ENCODE data around the gene SLCO2A1. TPM values are rescaled to one million over a fixed set of nuclear protein-coding genes. Genes with fewer than 3 reads are reported as not detected.

SLCO2A1 gene
- total and polyA plus RNA-seq, 2 of the 4 experiments (the other 2 are of a cell fraction), result under 0.01 to 1.5 TPM

GRCh38 chr3:133987136-133987535 lies 42.6 kb downstream of the SLCO2A1 start:
- TF ChIP-seq RAD21 (IDR thresholded peaks at IDR 0.05; ENCODE audit: low read length) (no peak), MAFK (IDR thresholded peaks at IDR 0.05; ENCODE audit: low read depth, low read length) (no peak), SMC3 (IDR thresholded peaks at IDR 0.05; ENCODE audit: low read depth, low read length) (no peak), ELK1 (IDR thresholded peaks at IDR 0.05; ENCODE audit: borderline replicate concordance, low read depth, low read length) (no peak), RFX5 (IDR thresholded peaks at IDR 0.05; ENCODE audit: low read depth, low read length) (no peak), MAZ (IDR thresholded peaks at IDR 0.05; ENCODE audit: borderline replicate concordance, low read depth, low read length) (no peak), BHLHE40 (IDR thresholded peaks at IDR 0.05; ENCODE audit: low read depth, low read length) (no peak), CEBPB (IDR thresholded peaks at IDR 0.05; ENCODE audit: low read depth, low read length) (no peak), CHD1 (IDR thresholded peaks at IDR 0.05; ENCODE audit: low read depth, low read length) (no peak), RCOR1 (IDR thresholded peaks at IDR 0.05; ENCODE audit: insufficient replicate concordance, low read length) (no peak)
- intact Hi-C loops (cut with micrococcal nuclease) (no loop called here), dilution Hi-C loops (cut with HindIII; ENCODE audit: low sequenced_read_pairs, unreplicated experiment) (no loop called here), in situ Hi-C loops (cut with MboI; ENCODE audit: low sequenced_read_pairs) (no loop called here)
- H4K20me1 ChIP-seq (ENCODE audit: insufficient read depth, low read length), result no peaks in the 10 kb centered on the region
- H3K56ac ChIP-seq (ENCODE audit: extremely low read depth, insufficient read depth, low read length), result no peak overlapping the region
- H3K23ac ChIP-seq (ENCODE audit: low read depth, low read length), result no peak overlapping the region
- no peak overlapping the region for H3K14ac ChIP-seq (replicated peaks; ENCODE audit: low read depth, low read length)
- no peak overlapping the region for H3K27ac ChIP-seq (ENCODE audit: insufficient read depth, low read length)
- CTCF ChIA-PET, result no interaction called here
- no peak overlapping the region for H2BK20ac ChIP-seq (ENCODE audit: low read depth, low read length)
- no peak overlapping the region for H3K18ac ChIP-seq (ENCODE audit: low read depth, low read length)
- no TSS peak for BruUV-seq (replicated peaks)
- H3K79me1 ChIP-seq (ENCODE audit: low read depth in 1 of 2, low read length in 2 of 2), result no peaks in the 10 kb centered on the region
- WGBS, 2 experiments (ENCODE audit: extremely low coverage in 2 of 2, insufficient read length in 1 of 2), result 58% methylated on average over 3 of the region's 8 CpGs; no CpG with 5 or more reads in 1 of the 2 experiments
- H4K5ac ChIP-seq (ENCODE audit: low read depth, low read length), result no peak overlapping the region
- no peak overlapping the region for H2AK9ac ChIP-seq (replicated peaks; ENCODE audit: low read depth, low read length, poor library complexity)
- no peaks in the 10 kb centered on the region for H3K36me3 ChIP-seq (ENCODE audit: control insufficient read depth, insufficient read depth, low read length)
- H3K4me3 ChIP-seq (ENCODE audit: insufficient read depth, low read depth, low read length), result no peak overlapping the region
- H4K8ac ChIP-seq (ENCODE audit: low read depth in 2 of 2, low read length in 2 of 2), result no peak overlapping the region
- POLR2A ChIA-PET (ENCODE audit: unreplicated experiment), result no interaction called here
- no peak overlapping the region for H4K91ac ChIP-seq (ENCODE audit: insufficient read depth, low read depth, low read length)
- H2AK5ac ChIP-seq (ENCODE audit: low read depth, low read length), result no peak overlapping the region
- H3K4ac ChIP-seq (ENCODE audit: low read depth, low read length), result no peak overlapping the region
- H3K9me3 ChIP-seq (ENCODE audit: control insufficient read depth, insufficient read depth, low read length), result no peaks in the 10 kb centered on the region
- no peak overlapping the region for H3K9ac ChIP-seq (ENCODE audit: low read depth, low read length)
- 0 out of 2 replicates have a peak, but pooled peaks cover 2% of the 10 kb centered on the region for H3K4me1 ChIP-seq (ENCODE audit: control insufficient read depth, insufficient read depth, low read length)
- H3K4me2 ChIP-seq (ENCODE audit: low read depth, low read length), result no peak overlapping the region
- H2BK5ac ChIP-seq (ENCODE audit: low read depth, low read length, poor library complexity, severe bottlenecking), result no peak overlapping the region
- no peak for DNase-seq
- H3K9me1 ChIP-seq (ENCODE audit: insufficient read depth, low read length), result no peaks in the 10 kb centered on the region; the same call in 1 of the 2 replicates
- no peak for ATAC-seq (ENCODE audit: low read depth)
- no peak overlapping the region for H2BK15ac ChIP-seq (ENCODE audit: low read depth, low read length)
- no peak overlapping the region for H2AFZ ChIP-seq (replicated peaks; ENCODE audit: low read length, poor library complexity)
- H2BK120ac ChIP-seq (ENCODE audit: low read depth, low read length), result no peak overlapping the region
- H3K27me3 ChIP-seq (ENCODE audit: control insufficient read depth, insufficient read depth, low read length), result no peaks in the 10 kb centered on the region; the same call in 1 of the 2 replicates
